Subcutaneous abdominal adipose tissue (tissue), 5 donors: Measurements from ENCODE around the gene CADPS.

Experiments
- H3K27ac ChIP-seq: one replicate; pipeline ENCODE4 v1.7.0; 2013; ENCODE audit warnings: low read depth, mild to moderate bottlenecking, inconsistent platforms, low read length, moderate library complexity
- H3K27me3 ChIP-seq, 5 donors: one replicate each; pipeline ENCODE4 v1.7.0; 2013; ENCODE audit warnings: low read length in 5 of 5, inconsistent platforms in 1 of 5; ENCODE audit not compliant: control insufficient read depth in 5 of 5, insufficient read depth in 4 of 5
- H3K36me3 ChIP-seq, 5 donors: one replicate each; pipeline ENCODE4 v1.7.0; 2013; ENCODE audit warnings: low read length in 5 of 5; ENCODE audit not compliant: control insufficient read depth in 5 of 5, insufficient read depth in 5 of 5
- H3K4me1 ChIP-seq, 5 donors: one replicate each; pipeline ENCODE4 v1.7.0; 2013; ENCODE audit warnings: low read length in 5 of 5, mild to moderate bottlenecking in 3 of 5, moderate library complexity in 1 of 5; ENCODE audit not compliant: control insufficient read depth in 5 of 5, insufficient read depth in 5 of 5
- H3K4me3 ChIP-seq, 5 donors: one replicate each; pipeline ENCODE4 v1.7.0; 2013; ENCODE audit warnings: low read length in 5 of 5, low read depth in 1 of 5
- H3K9ac ChIP-seq, 5 donors: one replicate each; pipeline ENCODE4 v1.7.0; 2013; ENCODE audit warnings: low read length in 5 of 5, mild to moderate bottlenecking in 4 of 5, moderate library complexity in 3 of 5
- H3K9me3 ChIP-seq, 5 donors: one replicate each; pipeline ENCODE4 v1.7.0; 2013; ENCODE audit warnings: low read length in 5 of 5; ENCODE audit not compliant: control insufficient read depth in 5 of 5
- donor health status: healthy.
- donor health status: healthy.
- donor health status: healthy.
- donor health status: healthy.
- donor health status: healthy.

Gene CADPS

DNA sequence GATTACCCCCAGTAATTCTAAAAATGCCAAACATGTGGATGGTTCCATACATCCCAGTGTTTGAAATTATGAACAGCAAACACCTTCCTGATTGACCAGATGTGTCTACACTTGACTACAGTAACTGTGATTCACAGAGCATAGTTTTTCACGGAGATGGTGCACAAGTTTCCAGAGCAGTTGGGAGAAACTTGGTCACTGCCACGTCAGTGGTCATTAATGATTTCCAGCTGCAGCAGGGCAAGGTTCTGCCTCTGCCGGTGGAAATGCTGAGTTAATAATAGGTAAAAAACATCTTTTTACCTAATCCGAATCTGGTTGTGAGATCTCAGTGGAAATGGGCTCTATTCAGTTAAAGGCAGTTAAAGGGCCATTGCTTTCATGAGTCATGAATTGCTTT, 347.7 kb downstream of the CADPS start:
- H3K27ac ChIP-seq: no peak overlapping the region
- no peaks in the 10 kb centered on the region for H3K9me3 ChIP-seq
- no peaks in the 10 kb centered on the region for H3K36me3 ChIP-seq
- no peak overlapping the region for H3K4me3 ChIP-seq
- no peak overlapping the region for H3K9ac ChIP-seq
- no peaks in the 10 kb centered on the region for H3K27me3 ChIP-seq
- H3K4me1 ChIP-seq: no peaks in the 10 kb centered on the region

GRCh38 chr3:62525281-62525680, 349.9 kb downstream of the CADPS start:
- Histone ChIP-seq H3K9me3 (no peaks in the 10 kb centered on the region), H3K4me1 (no peaks in the 10 kb centered on the region), H3K9ac (no peak overlapping the region), H3K27me3 (no peaks in the 10 kb centered on the region), H3K27ac (no peak overlapping the region), H3K36me3 (no peaks in the 10 kb centered on the region), H3K4me3 (no peak overlapping the region)

GRCh38 chr3:62523672-62524071, 351.5 kb downstream of the CADPS start:
- no peaks in the 10 kb centered on the region for H3K4me1 ChIP-seq
- no peaks in the 10 kb centered on the region for H3K9me3 ChIP-seq

DNA sequence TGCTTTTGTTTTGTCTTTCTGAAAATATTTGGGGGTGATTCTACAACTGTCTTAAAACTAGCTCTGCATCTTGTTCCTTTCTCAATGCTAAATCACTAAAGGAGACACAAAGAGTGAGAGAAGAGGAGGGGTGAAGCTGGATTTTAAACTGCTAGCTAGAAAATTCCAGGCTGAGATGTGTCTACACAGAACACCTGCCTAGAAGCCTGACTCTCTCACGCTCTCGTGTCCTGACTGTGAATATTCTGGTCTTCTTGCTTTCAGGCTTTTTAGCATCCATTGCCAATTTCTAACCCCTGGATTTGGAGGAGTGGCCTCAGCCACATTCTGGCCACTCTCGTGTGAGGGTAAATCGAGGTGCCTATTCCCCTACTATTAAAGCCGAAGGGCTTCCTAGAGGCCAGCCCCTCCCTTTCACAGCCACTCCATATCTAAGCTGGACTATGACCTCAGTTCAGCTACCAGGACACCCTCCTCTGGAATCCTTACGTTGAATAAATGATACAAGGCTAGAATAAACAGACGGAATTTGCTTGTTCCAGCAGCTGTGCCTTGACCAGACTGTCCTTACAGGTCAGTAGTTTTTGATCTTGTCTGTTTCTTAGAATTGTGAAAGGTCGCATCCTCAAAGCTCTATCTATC, 353.6 kb downstream of the CADPS start:
- Histone ChIP-seq H3K4me1 (no peaks in the 10 kb centered on the region), H3K4me3 (no peak overlapping the region), H3K9me3 (no peaks in the 10 kb centered on the region), H3K36me3 (no peaks in the 10 kb centered on the region), H3K27me3 (no peaks in the 10 kb centered on the region), H3K27ac (no peak overlapping the region), H3K9ac (no peak overlapping the region)

More at GRCh38 chr3:62523672-62524071, 351.5 kb downstream of the CADPS start:
- Histone ChIP-seq H3K9ac (no peak overlapping the region), H3K27ac (no peak overlapping the region), H3K4me3 (no peak overlapping the region), H3K27me3 (no peaks in the 10 kb centered on the region), H3K36me3 (no peaks in the 10 kb centered on the region)

DNA sequence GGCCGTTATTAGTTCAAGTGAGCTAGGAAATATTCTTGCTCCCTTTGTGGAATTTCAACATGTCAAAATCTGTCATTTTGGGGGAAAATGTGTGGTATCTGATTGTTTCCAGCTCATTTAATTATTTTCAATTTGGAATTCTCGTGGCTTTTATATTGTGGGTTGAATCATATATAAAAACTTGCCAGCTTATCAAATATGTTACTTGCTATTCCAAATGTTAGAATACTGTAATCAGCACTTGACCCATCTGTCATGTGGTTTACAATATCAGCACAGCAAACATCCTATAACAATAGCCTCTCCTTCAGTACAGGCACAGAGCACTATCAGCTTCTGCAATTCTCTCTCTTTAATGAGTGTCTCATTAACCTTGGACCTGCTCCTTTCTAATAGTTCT, 371.7 kb downstream of the CADPS start:
- Histone ChIP-seq H3K27me3 (no peaks in the 10 kb centered on the region), H3K4me3 (no peak overlapping the region), H3K9ac (no peak overlapping the region), H3K36me3 (no peaks in the 10 kb centered on the region), H3K9me3 (no peaks in the 10 kb centered on the region), H3K4me1 (no peaks in the 10 kb centered on the region), H3K27ac (no peak overlapping the region)

- Histone ChIP-seq H3K27me3 (no peaks in the 10 kb centered on the region), H3K4me3 (no peak overlapping the region), H3K4me1 (no peaks in the 10 kb centered on the region), H3K9ac (no peak overlapping the region), H3K36me3 (no peaks in the 10 kb centered on the region), H3K9me3 (no peaks in the 10 kb centered on the region), H3K27ac (no peak overlapping the region)
These were observed 372.6 kb downstream of the CADPS start for GRCh38 chr3:62502315-62503300.

GRCh38 chr3:62501289-62501668, 373.9 kb downstream of the CADPS start:
- Histone ChIP-seq H3K9me3 (no peaks in the 10 kb centered on the region), H3K4me1 (no peaks in the 10 kb centered on the region), H3K4me3 (no peak overlapping the region), H3K36me3 (no peaks in the 10 kb centered on the region), H3K9ac (no peak overlapping the region), H3K27ac (no peak overlapping the region), H3K27me3 (no peaks in the 10 kb centered on the region)

DNA sequence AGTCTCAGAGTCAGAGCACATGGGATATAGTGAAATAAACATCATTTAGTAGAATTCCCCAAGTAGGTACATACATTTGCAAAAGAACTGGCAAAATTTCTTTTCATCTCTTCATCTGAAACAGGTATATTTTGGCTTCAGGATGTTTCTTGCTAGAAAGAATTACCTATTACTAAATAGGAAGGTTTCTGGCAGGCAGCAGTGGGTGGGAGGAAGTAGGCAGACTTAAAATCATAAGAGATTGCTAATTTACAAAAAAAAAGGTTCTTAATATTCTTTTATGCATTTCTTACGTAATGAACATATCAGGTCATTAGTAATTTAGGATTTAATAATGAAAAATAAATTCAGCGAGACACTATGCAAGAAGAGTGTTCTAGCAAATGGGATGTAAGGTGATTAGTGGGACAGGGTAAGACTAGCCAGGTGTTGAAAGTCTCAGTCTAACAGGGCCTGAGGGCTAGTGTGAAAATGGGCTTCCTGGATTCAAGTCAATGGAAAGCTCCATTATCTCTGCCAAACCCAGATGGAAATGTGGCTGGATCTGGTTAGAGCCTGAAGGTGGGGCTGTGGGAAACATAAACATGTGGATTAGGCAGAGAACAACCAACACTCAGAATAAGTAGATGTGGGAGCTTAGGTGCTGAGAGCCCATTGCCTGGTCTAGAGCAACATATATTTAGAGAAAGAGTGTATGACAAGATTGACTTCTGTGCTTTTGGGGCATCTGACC, 374.5 kb downstream of the CADPS start:
- Histone ChIP-seq H3K4me3 (no peak overlapping the region), H3K36me3 (no peaks in the 10 kb centered on the region), H3K9ac (no peak overlapping the region), H3K27me3 (no peaks in the 10 kb centered on the region), H3K9me3 (no peaks in the 10 kb centered on the region), H3K4me1 (no peaks in the 10 kb centered on the region), H3K27ac (no peak overlapping the region)

DNA sequence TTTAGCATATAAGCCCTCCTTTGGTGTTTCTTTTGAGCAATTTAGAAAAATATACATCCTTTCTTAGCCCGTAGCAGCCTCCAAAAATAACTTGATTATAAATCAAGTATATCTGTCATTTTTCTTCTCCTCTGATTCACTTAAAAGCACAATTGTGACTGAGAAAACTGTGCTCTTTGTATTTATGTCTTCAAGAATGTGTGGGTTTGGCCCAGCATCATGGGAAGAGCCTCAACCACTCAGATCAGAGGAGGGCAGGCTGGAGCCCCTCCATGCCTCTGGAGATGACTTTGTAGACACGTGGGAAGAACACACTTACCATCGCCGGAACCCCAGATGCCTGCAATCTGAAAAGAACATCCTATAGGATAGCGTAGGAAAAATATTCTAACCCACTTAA, 378.1 kb downstream of the CADPS start:
- Histone ChIP-seq H3K27me3 (no peaks in the 10 kb centered on the region), H3K36me3 (no peaks in the 10 kb centered on the region), H3K27ac (no peak overlapping the region), H3K4me1 (peaks cover 0 to 3% (median 0%) of the 10 kb centered on the region in 5 donors), H3K9me3 (no peaks in the 10 kb centered on the region), H3K4me3 (no peak overlapping the region), H3K9ac (no peak overlapping the region)

GRCh38 chr3:62496503-62496902, 378.7 kb downstream of the CADPS start:
- Histone ChIP-seq H3K9ac (no peak overlapping the region), H3K27ac (no peak overlapping the region), H3K27me3 (no peaks in the 10 kb centered on the region), H3K4me1 (peaks cover 0 to 3% (median 0%) of the 10 kb centered on the region in 5 donors), H3K4me3 (no peak overlapping the region), H3K9me3 (no peaks in the 10 kb centered on the region), H3K36me3 (no peaks in the 10 kb centered on the region)
